ENCODE measurements around the gene TBC1D14. TPM values are rescaled to one million over a fixed set of nuclear protein-coding genes. Genes with fewer than 3 reads are reported as not detected.

The TBC1D14 gene
- total RNA-seq, 1 experiment from 2014 or later = 50.2 TPM

DNA sequence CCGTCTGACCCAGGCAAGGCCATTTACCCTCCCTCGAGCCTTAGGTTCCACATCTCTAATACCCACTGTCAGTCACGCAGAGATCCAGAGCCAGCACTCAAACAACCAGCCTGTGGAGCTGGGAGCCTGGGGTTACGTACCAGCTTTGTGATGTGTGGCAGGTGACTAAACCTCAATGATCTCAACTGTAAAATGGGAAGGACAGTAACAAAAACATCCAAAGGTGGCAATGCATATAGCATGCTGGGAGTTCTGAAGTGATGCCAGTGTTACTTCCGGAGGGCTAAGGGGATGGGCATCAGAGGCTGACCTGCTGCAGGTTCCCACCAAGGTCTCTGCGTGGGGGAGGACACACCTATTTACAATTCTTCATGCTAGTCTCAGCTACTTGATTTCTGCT is 152.2 kb downstream of the TBC1D14 start:
- no peak overlapping the region for H4K5ac ChIP-seq (ENCODE audit: insufficient read length, low read depth, low read length)
- no peaks in the 10 kb centered on the region for H3K27me3 ChIP-seq (ENCODE audit: insufficient read depth, low read length)
- H3K79me2 ChIP-seq (ENCODE audit: insufficient read depth, low read length) = peaks cover 9% of the 10 kb centered on the region; the same call in 1 of the 2 replicates
- H4K8ac ChIP-seq (replicated peaks; ENCODE audit: insufficient read length, low read depth, low read length) = no peak overlapping the region
- H3K9me3 ChIP-seq (ENCODE audit: control insufficient read depth, low read depth, low read length) = no peaks in the 10 kb centered on the region
- no peak for DNase-seq
- H3K27ac ChIP-seq (ENCODE audit: insufficient read length, low read depth, low read length) = no peak overlapping the region
- Mint-ChIP-seq H3K4me3 (no peak overlapping the region), H3K4me1 (peaks cover 4 to 10% of the 10 kb centered on the region in 2 experiments), H3K9me3 (no peaks in the 10 kb centered on the region), H3K27me3 (ENCODE audit: low read depth) (no peaks in the 10 kb centered on the region), H3K36me3 (ENCODE audit: insufficient read depth in 1 of 3, low read depth in 3 of 3) (peaks cover 40 to 74% (median 65%) of the 10 kb centered on the region in 3 experiments), H3K27ac (peak overlapping the region in 1 of 3 experiments; percentile 19; a peak in 2 of 7 replicates)
- no peak overlapping the region for H2BK5ac ChIP-seq (ENCODE audit: insufficient read length, low read length)
- H4K91ac ChIP-seq (ENCODE audit: insufficient read length, low read depth, low read length) = no peak overlapping the region
- peaks cover 12% of the 10 kb centered on the region for H3K79me1 ChIP-seq (ENCODE audit: insufficient read depth, low read depth, low read length, poor library complexity, severe bottlenecking)
- H4K20me1 ChIP-seq (ENCODE audit: control insufficient read depth, insufficient read depth, insufficient read length) = no peaks in the 10 kb centered on the region
- WGBS (ENCODE audit: extremely low coverage, insufficient read length, low lambda C conversion rate) = no CpG with 5 or more reads among the region's 6 CpGs
- TF ChIP-seq, protein P1, sequence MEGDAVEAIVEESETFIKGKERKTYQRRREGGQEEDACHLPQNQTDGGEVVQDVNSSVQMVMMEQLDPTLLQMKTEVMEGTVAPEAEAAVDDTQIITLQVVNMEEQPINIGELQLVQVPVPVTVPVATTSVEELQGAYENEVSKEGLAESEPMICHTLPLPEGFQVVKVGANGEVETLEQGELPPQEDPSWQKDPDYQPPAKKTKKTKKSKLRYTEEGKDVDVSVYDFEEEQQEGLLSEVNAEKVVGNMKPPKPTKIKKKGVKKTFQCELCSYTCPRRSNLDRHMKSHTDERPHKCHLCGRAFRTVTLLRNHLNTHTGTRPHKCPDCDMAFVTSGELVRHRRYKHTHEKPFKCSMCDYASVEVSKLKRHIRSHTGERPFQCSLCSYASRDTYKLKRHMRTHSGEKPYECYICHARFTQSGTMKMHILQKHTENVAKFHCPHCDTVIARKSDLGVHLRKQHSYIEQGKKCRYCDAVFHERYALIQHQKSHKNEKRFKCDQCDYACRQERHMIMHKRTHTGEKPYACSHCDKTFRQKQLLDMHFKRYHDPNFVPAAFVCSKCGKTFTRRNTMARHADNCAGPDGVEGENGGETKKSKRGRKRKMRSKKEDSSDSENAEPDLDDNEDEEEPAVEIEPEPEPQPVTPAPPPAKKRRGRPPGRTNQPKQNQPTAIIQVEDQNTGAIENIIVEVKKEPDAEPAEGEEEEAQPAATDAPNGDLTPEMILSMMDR (conservative IDR thresholded peaks at IDR 0.05) = no peak
- no peak overlapping the region for H2BK12ac ChIP-seq (ENCODE audit: insufficient read length, low read depth, low read length)
- no peak overlapping the region for H2AFZ ChIP-seq (ENCODE audit: low read length)
- H3K4me1 ChIP-seq (ENCODE audit: insufficient read depth, low read length) = peaks cover 4% of the 10 kb centered on the region
- H3K14ac ChIP-seq (ENCODE audit: insufficient read depth, low read length) = no peak overlapping the region
- no peak overlapping the region for H3K56ac ChIP-seq (ENCODE audit: insufficient read length, low read depth, low read length)
- H3K4me2 ChIP-seq (ENCODE audit: insufficient read depth, insufficient read length, low read length) = no peak overlapping the region
- H3K9ac ChIP-seq (ENCODE audit: extremely low read depth, insufficient read length, low read length) = no peak overlapping the region
- no peak overlapping the region for H2BK120ac ChIP-seq (ENCODE audit: low read depth, low read length, poor library complexity, severe bottlenecking)
- no peak overlapping the region for H3K18ac ChIP-seq (ENCODE audit: insufficient read length, low read depth, low read length)
- H2BK20ac ChIP-seq (ENCODE audit: low read depth, low read length, poor library complexity, severe bottlenecking) = no peak overlapping the region
- H3T11ph ChIP-seq (ENCODE audit: low read length) = no peak overlapping the region
- H2AK5ac ChIP-seq (ENCODE audit: insufficient read length, low read length) = no peak overlapping the region
- H3K23ac ChIP-seq (ENCODE audit: insufficient read length, low read depth, low read length) = no peak overlapping the region
- H3K23me2 ChIP-seq (ENCODE audit: insufficient read length, low read depth, low read length, poor library complexity, severe bottlenecking) = no peaks in the 10 kb centered on the region
- no peak overlapping the region for H3K4ac ChIP-seq (ENCODE audit: low read depth, low read length)
- H2BK15ac ChIP-seq (ENCODE audit: low read depth, low read length) = no peak overlapping the region
